Esophagus muscularis mucosa (tissue), 4 donors: Measurements from ENCODE around the gene THRB. TPM values are rescaled to one million over a fixed set of nuclear protein-coding genes. Genes with fewer than 3 reads are reported as not detected.

ENCODE experiments used
- DNase-seq: peaks from one replicate; pipeline ENCODE4 v3.0.0-alpha.2; 2017; ENCODE audit errors: extremely low spot score
- H3K27ac ChIP-seq, 4 donors: fragments of 200-600 bp; sonication (generic); replicated peaks in 1 of 4; 1 replicate in 3 of 4; 2 replicates in 1 of 4; pipeline ENCODE4 v1.5.1; 2016 to 2019; ENCODE audit warnings: mild to moderate bottlenecking in 1 of 4
- H3K27me3 ChIP-seq, 4 donors: fragments of 200-600 bp; sonication (generic); one replicate each; pipeline versions ENCODE4 v1.5.1 to v1.6.0; 2016 to 2019
- H3K36me3 ChIP-seq, 4 donors: fragments of 200-600 bp; sonication (generic); one replicate each; pipeline ENCODE4 v1.5.1; 2016 to 2019
- H3K4me1 ChIP-seq, 4 donors: fragments of 200-600 bp; sonication (generic); one replicate each; pipeline ENCODE4 v1.5.1; 2016 to 2019
- H3K4me3 ChIP-seq, 4 donors: fragments of 200-600 bp; sonication (generic); 1 replicate in 2 of 4; 2 replicates in 2 of 4; pipeline ENCODE4 v1.5.1; 2016 to 2019; ENCODE audit warnings: mild to moderate bottlenecking in 4 of 4, moderate library complexity in 1 of 4
- H3K9me3 ChIP-seq, 4 donors: fragments of 200-600 bp; sonication (generic); 1 replicate in 3 of 4; 2 replicates in 1 of 4; pipeline ENCODE4 v1.5.1; 2016 to 2019
- CTCF ChIP-seq, 3 experiments: fragments of 200-600 bp in 2 of 3; fragments of 450-650 bp in 1 of 3; sonication (generic) in 2 of 3; IDR thresholded peaks; one replicate each; pipeline ENCODE4 v1.5.1; 2017 to 2019; ENCODE audit warnings: antibody characterized with exemption in 3 of 3, mild to moderate bottlenecking in 2 of 3, moderate library complexity in 1 of 3
- EP300 ChIP-seq: sonication (generic); formaldehyde crosslinking; IDR thresholded peaks from one replicate; pipeline ENCODE4 v1.6.1; 2017; ENCODE audit warnings: antibody characterized with exemption
- POLR2A ChIP-seq: fragments of 450-650 bp; IDR thresholded peaks from one replicate; pipeline ENCODE4 v1.6.1; 2017; ENCODE audit warnings: antibody characterized with exemption, moderate library complexity, mild to moderate bottlenecking, low read depth
- POLR2AphosphoS5 ChIP-seq, 2 donors: sonication (generic); formaldehyde crosslinking; IDR thresholded peaks; one replicate each; pipeline ENCODE4 v1.6.1; 2017; ENCODE audit warnings: antibody characterized with exemption in 2 of 2
- WGBS: methylation state at CpG from one replicate; pipeline ENCODE4 v1.1.5; 2018; 5-methylcytosine and 5-hydroxymethylcytosine counted together
- intact Hi-C: fragments of 100-400 bp; cut with DNase I; formaldehyde crosslinking; loops from one replicate; pipeline ENCODE4 v1.15.1; 2023
- total RNA-seq, 4 donors: library from RNA; depleted of rRNA; stranded (reverse); fragments of >200 nt; gene quantifications; one replicate each; pipeline versions ENCODE4 v1.1.0 to v1.2.1, GENCODE V29; 2016

The THRB gene
- total RNA-seq, 4 donors from 2014 or later = 31.5 to 68.6 (median 39.3) TPM

GRCh38 chr3:24446032-24446431, 48.6 kb downstream of the THRB start:
- intact Hi-C loops = no loop called here
- no peak overlapping the region for H3K27ac ChIP-seq
- no peaks in the 10 kb centered on the region for H3K9me3 ChIP-seq
- no peak for DNase-seq
- H3K36me3 ChIP-seq = no peaks in the 10 kb centered on the region
- no peak overlapping the region for H3K4me3 ChIP-seq
- no peak for TF ChIP-seq POLR2A
- no peak for TF ChIP-seq POLR2AphosphoS5 (IDR thresholded peaks at IDR 0.05)
- TF ChIP-seq EP300 = no peak
- TF ChIP-seq CTCF (IDR thresholded peaks at IDR 0.05) = no peak
- H3K4me1 ChIP-seq = peaks cover 0 to 30% (median 19%) of the 10 kb centered on the region in 4 donors
- 88% methylated on average over 1 of the region's 1 CpG for WGBS
- H3K27me3 ChIP-seq = no peaks in the 10 kb centered on the region

GRCh38 chr3:24443476-24443875, 51.2 kb downstream of the THRB start:
- WGBS = 59% methylated on average over 1 of the region's 1 CpG
- Histone ChIP-seq H3K9me3 (no peaks in the 10 kb centered on the region), H3K27me3 (no peaks in the 10 kb centered on the region), H3K27ac (no peak overlapping the region), H3K4me3 (no peak overlapping the region), H3K36me3 (no peaks in the 10 kb centered on the region), H3K4me1 (peaks cover 0 to 10% (median 0%) of the 10 kb centered on the region in 4 donors)
- TF ChIP-seq POLR2A (no peak), CTCF (IDR thresholded peaks at IDR 0.05) (no peak), POLR2AphosphoS5 (IDR thresholded peaks at IDR 0.05) (no peak), EP300 (no peak)
- no peak for DNase-seq
- intact Hi-C loops = no loop called here

- WGBS = 74% methylated on average over 3 of the region's 3 CpGs
- no peak overlapping the region for H3K4me3 ChIP-seq
- peaks cover 0 to 9% (median 0%) of the 10 kb centered on the region in 4 donors for H3K4me1 ChIP-seq
- intact Hi-C loops = no loop called here
- H3K9me3 ChIP-seq = no peaks in the 10 kb centered on the region
- H3K27ac ChIP-seq = no peak overlapping the region
- H3K27me3 ChIP-seq = no peaks in the 10 kb centered on the region
- H3K36me3 ChIP-seq = no peaks in the 10 kb centered on the region
- no peak for DNase-seq
- no peak for TF ChIP-seq CTCF (IDR thresholded peaks at IDR 0.05)
- TF ChIP-seq EP300 = no peak
- TF ChIP-seq POLR2AphosphoS5 (IDR thresholded peaks at IDR 0.05) = no peak
- TF ChIP-seq POLR2A = no peak
These were observed 53.7 kb downstream of the THRB start for GRCh38 chr3:24440760-24441464.

GRCh38 chr3:24439021-24439420, 55.6 kb downstream of the THRB start:
- no peak for DNase-seq
- 100% methylated on average over 3 of the region's 4 CpGs for WGBS
- H3K27ac ChIP-seq = no peak overlapping the region
- TF ChIP-seq POLR2A (no peak), POLR2AphosphoS5 (IDR thresholded peaks at IDR 0.05) (no peak), EP300 (no peak), CTCF (IDR thresholded peaks at IDR 0.05) (no peak)
- no peaks in the 10 kb centered on the region for H3K9me3 ChIP-seq
- H3K4me3 ChIP-seq = no peak overlapping the region
- no peaks in the 10 kb centered on the region for H3K27me3 ChIP-seq
- no peaks in the 10 kb centered on the region for H3K36me3 ChIP-seq
- peaks cover 0 to 24% (median 3%) of the 10 kb centered on the region in 4 donors for H3K4me1 ChIP-seq
- intact Hi-C loops = no loop called here

GRCh38 chr3:24437326-24437725, 57.3 kb downstream of the THRB start:
- 63% methylated on average over 2 of the region's 2 CpGs for WGBS

More at GRCh38 chr3:24437326-24437725, 57.3 kb downstream of the THRB start:
- TF ChIP-seq CTCF (IDR thresholded peaks at IDR 0.05) (no peak), POLR2AphosphoS5 (IDR thresholded peaks at IDR 0.05) (no peak), EP300 (no peak), POLR2A (no peak)
- H3K4me3 ChIP-seq = no peak overlapping the region
- H3K36me3 ChIP-seq = no peaks in the 10 kb centered on the region
- DNase-seq = no peak
- no peak overlapping the region for H3K27ac ChIP-seq
- H3K9me3 ChIP-seq = no peaks in the 10 kb centered on the region
- peaks cover 0 to 29% (median 3%) of the 10 kb centered on the region in 4 donors for H3K4me1 ChIP-seq
- no peaks in the 10 kb centered on the region for H3K27me3 ChIP-seq
- intact Hi-C loops = no loop called here
